NB4 (cell line): ENCODE measurements around the gene EPHB1.

Source experiments
- CTCF ChIP-seq: IDR thresholded peaks from one replicate; pipeline ENCODE4 v1.5.1; 2012; ENCODE audit warnings: low read depth, low read length
- MAX ChIP-seq: IDR thresholded peaks from 2 replicates; pipeline ENCODE4 v1.6.1; 2011; ENCODE audit warnings: low read depth, low read length
- POLR2A ChIP-seq: IDR thresholded peaks from 2 replicates; pipeline ENCODE4 v1.6.1; 2011; ENCODE audit warnings: mild to moderate bottlenecking; ENCODE audit not compliant: insufficient read length; ENCODE audit errors: extremely low read depth

GRCh38 chr3:134928819-134929218 lies 133.8 kb downstream of the EPHB1 start:
- TF ChIP-seq POLR2A (no peak), CTCF (no peak), MAX (no peak)
